ENCODE measurements around the gene ZFYVE28. TPM values are rescaled to one million over a fixed set of nuclear protein-coding genes. Genes with fewer than 3 reads are reported as not detected.

The ZFYVE28 gene
- total and polyA plus RNA-seq, 10 of the 15 experiments (the other 5 are each of a cell fraction or from before 2014, with no cell fraction given): 0.06 to 1.9 (median 0.22) TPM; not detected in 1

DNA sequence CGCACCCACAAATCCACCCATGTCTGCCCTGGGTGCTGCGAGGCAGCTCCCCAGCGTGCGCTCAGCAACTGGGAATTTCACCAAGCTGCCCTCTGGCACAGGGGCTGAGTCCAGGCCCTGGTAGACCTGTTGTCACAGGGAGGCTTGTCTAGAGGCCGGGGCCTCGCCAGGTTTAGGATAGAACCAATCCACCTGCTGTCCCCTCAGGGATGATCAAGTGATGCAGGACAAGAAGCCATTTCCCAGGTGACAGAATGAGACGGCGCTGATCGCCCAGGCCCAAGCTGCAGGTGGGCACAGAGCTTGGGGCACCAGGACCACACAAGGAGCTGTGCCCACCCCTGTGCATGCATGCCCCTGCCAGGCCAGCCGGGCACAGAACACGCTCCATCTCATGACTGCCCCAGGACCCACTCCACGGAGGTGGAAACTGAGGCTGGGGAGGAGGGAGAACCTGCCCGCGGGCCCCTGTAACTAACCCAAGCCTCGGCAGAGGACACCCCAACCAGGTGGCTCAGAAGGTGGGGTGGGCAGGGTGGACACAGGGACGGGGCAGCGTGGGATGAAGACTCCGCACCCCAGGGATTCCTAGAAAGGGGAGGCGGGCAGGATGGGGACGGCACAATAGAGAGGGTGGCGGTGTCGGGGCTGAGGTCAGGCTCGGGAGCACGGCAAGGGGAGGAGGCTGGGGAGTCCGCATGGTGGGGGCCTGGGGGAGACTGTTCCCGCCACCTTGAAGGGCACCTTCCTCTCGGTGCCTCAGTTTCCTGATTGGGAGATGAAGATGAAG, 78.0 kb downstream of the ZFYVE28 start (continued):
- TF ChIP-seq EP300 (IDR thresholded peaks at IDR 0.05; ENCODE audit: borderline replicate concordance in 1 of 2, control insufficient read depth in 1 of 2, low read depth in 2 of 2, low read length in 2 of 2) (no peak), FOS (IDR thresholded peaks at IDR 0.05; ENCODE audit: borderline replicate concordance, extremely low read depth, insufficient read length) (no peak)
- TF ChIP-seq, protein P1, sequence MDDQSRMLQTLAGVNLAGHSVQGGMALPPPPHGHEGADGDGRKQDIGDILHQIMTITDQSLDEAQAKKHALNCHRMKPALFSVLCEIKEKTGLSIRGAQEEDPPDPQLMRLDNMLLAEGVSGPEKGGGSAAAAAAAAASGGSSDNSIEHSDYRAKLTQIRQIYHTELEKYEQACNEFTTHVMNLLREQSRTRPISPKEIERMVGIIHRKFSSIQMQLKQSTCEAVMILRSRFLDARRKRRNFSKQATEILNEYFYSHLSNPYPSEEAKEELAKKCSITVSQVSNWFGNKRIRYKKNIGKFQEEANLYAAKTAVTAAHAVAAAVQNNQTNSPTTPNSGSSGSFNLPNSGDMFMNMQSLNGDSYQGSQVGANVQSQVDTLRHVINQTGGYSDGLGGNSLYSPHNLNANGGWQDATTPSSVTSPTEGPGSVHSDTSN (IDR thresholded peaks at IDR 0.05; ENCODE audit: insufficient replicate concordance, low read depth, low read length): no peak

DNA sequence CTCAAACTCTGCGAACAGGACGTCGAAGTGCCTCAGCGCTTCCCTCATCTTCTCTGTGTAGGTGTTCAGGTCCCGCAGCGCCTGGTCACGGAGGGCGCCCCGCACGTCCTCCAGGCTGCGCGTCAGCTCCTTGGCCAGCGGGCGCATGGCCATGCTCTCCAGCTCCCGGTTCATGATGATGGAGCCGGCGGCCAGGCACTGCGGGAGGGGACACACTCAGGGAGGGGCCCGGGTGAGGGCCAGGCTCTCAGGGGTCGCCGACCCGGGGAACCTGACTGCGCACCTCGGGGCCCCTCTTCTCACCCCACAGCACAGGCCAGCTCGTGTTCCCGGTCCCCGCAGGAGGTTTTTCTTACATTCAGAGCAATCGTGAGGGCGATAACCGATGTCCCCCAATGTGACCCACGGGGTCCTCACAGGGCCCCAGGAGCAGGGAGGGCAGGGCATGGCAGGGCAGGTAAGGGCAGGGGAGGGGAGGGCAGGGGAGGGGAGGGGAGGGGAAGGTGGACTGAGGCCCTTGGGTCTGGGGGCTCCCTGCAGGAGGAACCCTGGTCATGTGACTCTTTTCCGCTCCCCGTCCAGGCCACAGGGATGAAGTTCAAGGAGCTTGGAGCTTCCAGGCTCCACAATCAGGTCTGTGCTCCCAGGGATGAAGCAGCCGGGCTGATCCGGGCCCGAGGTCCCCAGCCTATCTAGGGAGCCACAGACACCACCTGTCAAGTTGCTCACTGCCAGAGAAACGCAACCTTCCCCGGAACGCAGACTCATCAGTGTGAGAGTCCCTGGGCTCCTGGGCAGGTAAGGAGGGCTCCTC, 78.8 kb downstream of the ZFYVE28 start:
- ChIA-PET RAD21 (ENCODE audit: unreplicated experiment) (no interaction called here), SMC1A (ENCODE audit: uncharacterized antibody, unreplicated experiment) (interaction anchor here (0.7 kb wide), 1 partner anchor 13 kb away, joined by 3 read pairs; no protein-coding TSS in a partner anchor), CTCF (no interaction called here), POLR2A (no interaction called here)
- no peak overlapping the region for H3K27ac ChIP-seq (ENCODE audit: control insufficient read depth, insufficient read depth)
- H2AFZ ChIP-seq (ENCODE audit: control insufficient read depth, low read depth, low read length): no peak overlapping the region
- H3K9me3 ChIP-seq (replicated peaks; ENCODE audit: control insufficient read depth, insufficient read depth, low read length): no peaks in the 10 kb centered on the region
- H3K27me3 ChIP-seq (replicated peaks in 1 of 2; ENCODE audit: control insufficient read depth in 2 of 2, insufficient read depth in 2 of 2, low read length in 1 of 2): no peaks in the 10 kb centered on the region
- in situ Hi-C loops (cut with MboI): no loop called here
- H3K4me1 ChIP-seq (ENCODE audit: control insufficient read depth, insufficient read depth, low read length): no peaks in the 10 kb centered on the region
- no peak overlapping the region for H3K9ac ChIP-seq (ENCODE audit: control insufficient read depth, insufficient read depth, low read length)
- no peaks in the 10 kb centered on the region for H4K20me1 ChIP-seq (ENCODE audit: control insufficient read depth, insufficient read depth)
- no peak overlapping the region for H3K4me3 ChIP-seq
- WGBS (ENCODE audit: insufficient coverage, insufficient replicate concordance, low lambda C conversion rate, missing lambda C conversion rate): 77% methylated on average over 28 of the region's 39 CpGs
- DNase-seq (ENCODE audit: low read depth, low spot score) (no peak), FAIRE-seq (no peak), ATAC-seq (no peak)
- H3K4me2 ChIP-seq (ENCODE audit: control insufficient read depth, insufficient read depth): no peak overlapping the region
- intact Hi-C loops (cut with micrococcal nuclease; ENCODE audit: unreplicated experiment): no loop called here
- no TSS peak for BruUV-seq (replicated peaks)
- H3K79me2 ChIP-seq (ENCODE audit: control insufficient read depth, insufficient read depth, low read length): no peaks in the 10 kb centered on the region
- no peaks in the 10 kb centered on the region for H3K36me3 ChIP-seq (ENCODE audit: control insufficient read depth in 2 of 2, insufficient read depth in 2 of 2, low read length in 1 of 2)
- TF ChIP-seq, protein P2, sequence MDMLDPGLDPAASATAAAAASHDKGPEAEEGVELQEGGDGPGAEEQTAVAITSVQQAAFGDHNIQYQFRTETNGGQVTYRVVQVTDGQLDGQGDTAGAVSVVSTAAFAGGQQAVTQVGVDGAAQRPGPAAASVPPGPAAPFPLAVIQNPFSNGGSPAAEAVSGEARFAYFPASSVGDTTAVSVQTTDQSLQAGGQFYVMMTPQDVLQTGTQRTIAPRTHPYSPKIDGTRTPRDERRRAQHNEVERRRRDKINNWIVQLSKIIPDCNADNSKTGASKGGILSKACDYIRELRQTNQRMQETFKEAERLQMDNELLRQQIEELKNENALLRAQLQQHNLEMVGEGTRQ (IDR thresholded peaks at IDR 0.05; ENCODE audit: borderline replicate concordance, low read depth, low read length): no peak
- no peak for TF ChIP-seq GATAD2B (conservative IDR thresholded peaks at IDR 0.05; ENCODE audit: low read depth)
- no peak for TF ChIP-seq NR2F1 (conservative IDR thresholded peaks at IDR 0.05)
- TF ChIP-seq SPI1 (IDR thresholded peaks at IDR 0.05; ENCODE audit: borderline replicate concordance, insufficient read depth, low read depth, low read length): no peak
- TF ChIP-seq MXI1 (IDR thresholded peaks at IDR 0.05; ENCODE audit: low read depth, low read length): no peak
- no peak for TF ChIP-seq TCF7 (IDR thresholded peaks at IDR 0.05; ENCODE audit: borderline replicate concordance)
- TF ChIP-seq CHD4 (IDR thresholded peaks at IDR 0.05): no peak
- no peak for TF ChIP-seq WRNIP1 (IDR thresholded peaks at IDR 0.05; ENCODE audit: borderline replicate concordance, low read depth, low read length)
- TF ChIP-seq EZH2 (IDR thresholded peaks at IDR 0.05; ENCODE audit: borderline replicate concordance, control insufficient read depth, low read depth, low read length): no peak
- no peak for TF ChIP-seq TARDBP (IDR thresholded peaks at IDR 0.05; ENCODE audit: borderline replicate concordance)
- TF ChIP-seq MEF2A (IDR thresholded peaks at IDR 0.05; ENCODE audit: insufficient read depth, low read depth, low read length): no peak
- TF ChIP-seq, protein P3, sequence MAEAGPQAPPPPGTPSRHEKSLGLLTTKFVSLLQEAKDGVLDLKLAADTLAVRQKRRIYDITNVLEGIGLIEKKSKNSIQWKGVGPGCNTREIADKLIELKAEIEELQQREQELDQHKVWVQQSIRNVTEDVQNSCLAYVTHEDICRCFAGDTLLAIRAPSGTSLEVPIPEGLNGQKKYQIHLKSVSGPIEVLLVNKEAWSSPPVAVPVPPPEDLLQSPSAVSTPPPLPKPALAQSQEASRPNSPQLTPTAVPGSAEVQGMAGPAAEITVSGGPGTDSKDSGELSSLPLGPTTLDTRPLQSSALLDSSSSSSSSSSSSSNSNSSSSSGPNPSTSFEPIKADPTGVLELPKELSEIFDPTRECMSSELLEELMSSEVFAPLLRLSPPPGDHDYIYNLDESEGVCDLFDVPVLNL (IDR thresholded peaks at IDR 0.05; ENCODE audit: low read depth, low read length): no peak

Measured in GM12878 (cell line).